Pancreas (tissue), 10 donors: ENCODE results near the gene PCCA. TPM values are rescaled to one million over a fixed set of nuclear protein-coding genes. Genes with fewer than 3 reads are reported as not detected.
"Not testable (repeated sequence)": the region's sequence is repeated elsewhere in the genome, so short reads cannot be mapped to it uniquely, and the experiment has no call there.

Experiments
- ATAC-seq, 4 donors: fragments of 200-7000 bp; cut with Tn5 transposase; one replicate each; pipeline versions ENCODE4 v1.8.0 to v1.9.1; 2020; ENCODE audit warnings: mild to moderate bottlenecking in 4 of 4, moderate library complexity in 4 of 4
- DNase-seq, 6 donors: peaks; one replicate each; pipeline ENCODE4 v3.0.0-alpha.2; 2020
- FAIRE-seq: peaks from 2 replicates; lab custom pipeline; 2012; peaks lifted over from hg19 to GRCh38; lab: Jason Lieb, UNC
- H3K27ac ChIP-seq, 4 donors: fragments of 200-600 bp; sonication (generic); 1 replicate in 3 of 4; 2 replicates in 1 of 4; pipeline versions ENCODE4 v1.5.0 to v1.8.0; 2020
- H3K27me3 ChIP-seq, 4 donors: fragments of 200-600 bp; one replicate each; pipeline ENCODE4 v1.8.0; 2021
- H3K36me3 ChIP-seq, 3 donors: fragments of 200-600 bp; sonication (generic) in 1 of 3; one replicate each; pipeline versions ENCODE4 v1.5.0 to v1.8.0; 2020 to 2021
- H3K4me1 ChIP-seq, 3 donors: fragments of 200-600 bp; one replicate each; pipeline ENCODE4 v1.8.0; 2021
- H3K4me3 ChIP-seq, 4 donors: fragments of 200-600 bp; sonication (generic) in 2 of 4; one replicate each; pipeline versions ENCODE4 v1.5.0 to v1.8.0; 2020 to 2021
- H3K9me3 ChIP-seq, 4 donors: fragments of 200-600 bp; one replicate each; pipeline ENCODE4 v1.8.0; 2021
- CTCF ChIP-seq, 4 donors: fragments of 200-600 bp; sonication (generic) in 3 of 4; IDR thresholded peaks; one replicate each; pipeline versions ENCODE4 v1.5.0 to v1.8.0; 2021; ENCODE audit warnings: antibody characterized with exemption in 4 of 4
- WGBS, 2 donors: extraction: QIAGEN DNeasy Blood & Tissue Kit; methylation state at CpG; one replicate each; pipeline ENCODE4 v1.1.7; 2013; 5-methylcytosine and 5-hydroxymethylcytosine counted together
- intact Hi-C, 3 donors: fragments of 100-400 bp; cut with DNase I; formaldehyde crosslinking; loops; one replicate each; pipeline versions ENCODE4 v1.11.1 to v1.14.2; 2022
- polyA plus RNA-seq, 2 donors: library from polyadenylated mRNA; stranded (reverse); fragments of 200-250 nt; gene quantifications; one replicate each; pipeline ENCODE4 v1.2.3, GENCODE V29; 2013
- total RNA-seq, 6 donors: library from RNA; stranded (reverse); fragmentation: NEBNext Ultra II Directional in 4 of 6; extraction: Animal tissue kit (Norgen Biotek cat#: 25700) in 4 of 6; gene quantifications; one replicate each; pipeline versions ENCODE4 v1.2.1 to v1.2.4, GENCODE V29; 2021 to 2023
- donor health status: healthy with polysubstance abuse.
- donor health status: DM: no; HTN: no; CAD: no; lungs with moderate emphysema.
- donor health status: DM: no; HTN: no; CAD: no.
- donor health status: control.
- donor health status: control.
- donor health status: Bipolar disorder and iron deficiency.
- donor health status: DM: yes; HTN: yes; CAD: no.
- donor health status: DM: no; HTN: no; CAD: no.
- donor health status: DM: no; HTN: no; CAD: no.
- donor health status: DM: yes; HTN: yes; CAD: no.

The PCCA gene
- total and polyA plus RNA-seq, 8 donors, result 14.2 to 32.1 (median 24.1) TPM

GRCh38 chr13:100564444-100565223 is 475.7 kb downstream of the PCCA start:
- WGBS, 2 donors, result 35 to 39% methylated on average over 13 of the region's 13 CpGs
- ATAC-seq (peak; percentile 73 to 83 (median 79)), DNase-seq (no peak), FAIRE-seq (no peak)
- Histone ChIP-seq H3K27me3 (no peaks in the 10 kb centered on the region), H3K4me1 (peaks cover 0 to 10% (median 7%) of the 10 kb centered on the region in 3 donors), H3K4me3 (no peak overlapping the region), H3K27ac (peak overlapping the region in 2 of 4 donors; percentile 9 to 27), H3K9me3 (no peaks in the 10 kb centered on the region), H3K36me3 (no peaks in the 10 kb centered on the region)
- intact Hi-C loops, result no loop called here
- no peak for TF ChIP-seq CTCF (IDR thresholded peaks at IDR 0.05)

- H3K36me3 ChIP-seq, result no peaks in the 10 kb centered on the region
- FAIRE-seq (no peak), DNase-seq (no peak), ATAC-seq (peak; percentile 55 to 80 (median 68))
- H3K4me3 ChIP-seq, result no peak overlapping the region
- H3K4me1 ChIP-seq, result peaks cover 0 to 10% (median 7%) of the 10 kb centered on the region in 3 donors
- 46 to 55% methylated on average over 8 of the region's 8 CpGs for WGBS, 2 donors
- no peak for TF ChIP-seq CTCF (IDR thresholded peaks at IDR 0.05)
- intact Hi-C loops, result no loop called here
- no peak overlapping the region for H3K27ac ChIP-seq
- H3K27me3 ChIP-seq, result no peaks in the 10 kb centered on the region
- no peaks in the 10 kb centered on the region for H3K9me3 ChIP-seq
Observed at GRCh38 chr13:100565286-100565685, 476.4 kb downstream of the PCCA start.

- intact Hi-C loops, result no loop called here
- Histone ChIP-seq H3K4me3 (no peak overlapping the region), H3K4me1 (peaks cover 0 to 10% (median 7%) of the 10 kb centered on the region in 3 donors), H3K36me3 (no peaks in the 10 kb centered on the region), H3K9me3 (no peaks in the 10 kb centered on the region), H3K27me3 (no peaks in the 10 kb centered on the region), H3K27ac (no peak overlapping the region)
- DNase-seq (no peak), ATAC-seq (no peak), FAIRE-seq (no peak)
- no peak for TF ChIP-seq CTCF (IDR thresholded peaks at IDR 0.05)
- 85 to 94% methylated on average over 6 of the region's 6 CpGs for WGBS, 2 donors
Observed at GRCh38 chr13:100566543-100566942, 477.6 kb downstream of the PCCA start.

- WGBS, 2 donors, result 28 to 38% methylated on average over 2 of the region's 2 CpGs
- Histone ChIP-seq H3K27ac (no peak overlapping the region), H3K9me3 (no peaks in the 10 kb centered on the region), H3K27me3 (no peaks in the 10 kb centered on the region), H3K4me3 (no peak overlapping the region), H3K36me3 (no peaks in the 10 kb centered on the region), H3K4me1 (no peaks in the 10 kb centered on the region)
- intact Hi-C loops, result no loop called here
- ATAC-seq (peak; percentile 83 to 97 (median 91)), DNase-seq (peak in 5 of 6 donors; percentile 58 to 79 (median 69)), FAIRE-seq (no peak)
- peak; percentile 58 to 68 (median 60) for TF ChIP-seq CTCF (IDR thresholded peaks at IDR 0.05)
Observed at GRCh38 chr13:100573121-100573520, 484.2 kb downstream of the PCCA start.

- 94 to 98% methylated on average over 4 of the region's 4 CpGs for WGBS, 2 donors
- H3K9me3 ChIP-seq, H3K4me1 ChIP-seq, H3K36me3 ChIP-seq, intact Hi-C loops, FAIRE-seq, ATAC-seq, H3K27me3 ChIP-seq, H3K4me3 ChIP-seq, DNase-seq, H3K27ac ChIP-seq: not testable (repeated sequence)
Observed at GRCh38 chr13:100577239-100577638, 488.3 kb downstream of the PCCA start.

Other genes with a start within 250 kb of the PCCA start
- under 1 TPM in 1 of 6 donors, not detected in 5; 0.06 TPM for gene ZIC5, start 117.3 kb upstream of the PCCA start, total RNA-seq
- not detected for gene ZIC5, start 117.3 kb upstream of the PCCA start, polyA plus RNA-seq
- gene ZIC2, start 107.3 kb upstream of the PCCA start, total RNA-seq, result under 1 TPM in 1 of 6 donors, not detected in 5; 0.47 TPM
- gene ZIC2, start 107.3 kb upstream of the PCCA start, polyA plus RNA-seq, result not detected